Measurements from ENCODE around the gene ZPR1.

ZPR1 gene

DNA sequence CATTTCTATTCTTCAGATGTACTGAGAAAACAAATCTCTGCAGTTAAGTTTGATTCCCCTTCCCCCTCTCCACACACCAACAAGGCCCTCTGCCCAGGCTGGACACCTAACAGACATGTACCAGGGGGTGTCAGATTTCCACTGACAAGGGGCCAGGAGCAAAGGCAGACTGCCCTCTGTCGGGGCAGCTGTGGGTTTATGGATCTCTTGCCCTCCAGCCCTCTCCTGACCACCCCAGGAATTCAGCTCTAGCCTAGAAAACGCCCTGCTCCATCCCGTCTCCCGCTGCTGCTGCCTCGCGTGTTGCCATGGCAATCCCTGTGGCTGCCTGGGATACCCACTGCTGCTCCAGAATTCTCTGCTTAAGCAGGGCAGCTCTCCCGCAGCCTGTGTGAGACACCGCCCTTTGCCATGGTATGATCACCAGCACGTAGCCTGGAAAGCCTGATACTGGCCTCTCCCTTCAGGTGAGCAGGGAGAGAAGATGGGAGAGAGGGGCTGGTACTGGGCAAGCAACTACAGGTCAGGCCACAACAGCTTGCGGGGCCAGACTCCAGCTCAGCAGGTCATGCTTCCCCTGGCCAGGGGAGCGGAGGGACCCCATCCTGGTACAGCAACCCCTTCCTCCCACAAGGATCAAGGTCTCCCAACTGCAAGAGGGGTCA is 56.6 kb downstream of the ZPR1 start:
- no peaks in the 10 kb centered on the region for H3K4me1 ChIP-seq (ENCODE audit: insufficient read depth, low read length, poor library complexity, severe bottlenecking)

DNA sequence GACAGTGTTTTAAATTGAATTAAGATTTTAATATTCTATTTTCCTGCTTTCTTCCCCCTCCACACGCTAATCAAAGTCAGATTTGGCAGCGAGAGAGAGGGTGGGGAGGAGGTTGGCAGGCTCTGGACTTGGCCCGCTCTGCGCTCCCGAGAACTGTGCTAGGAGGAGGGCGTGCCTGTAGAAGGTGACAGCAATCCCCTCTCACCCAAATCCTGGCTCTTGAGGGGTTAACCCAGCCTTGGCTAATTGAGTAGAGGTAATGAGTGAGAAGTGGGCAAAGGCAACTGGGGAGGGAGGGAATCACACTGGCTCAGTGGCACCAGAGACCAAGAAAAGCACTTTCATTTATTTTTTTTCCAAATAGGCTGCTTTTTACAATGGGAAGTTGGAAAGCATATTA is 57.2 kb downstream of the ZPR1 start:
- no peak overlapping the region for H2AFZ ChIP-seq (ENCODE audit: low read length)
- H3F3A ChIP-seq (ENCODE audit: low read depth) = no peaks in the 10 kb centered on the region
- no peaks in the 10 kb centered on the region for H3K9me2 ChIP-seq (replicated peaks; ENCODE audit: low read depth, low read length)
- no peaks in the 10 kb centered on the region for H3K79me2 ChIP-seq (ENCODE audit: insufficient read depth, low read length)
- no peak overlapping the region for H3K4me3 ChIP-seq (ENCODE audit: low read length, poor library complexity, severe bottlenecking)
- no peaks in the 10 kb centered on the region for H4K20me1 ChIP-seq (ENCODE audit: insufficient read depth, low read length, poor library complexity, severe bottlenecking)
- H3K27me3 ChIP-seq (ENCODE audit: insufficient read depth, low read length, poor library complexity, severe bottlenecking) = no peaks in the 10 kb centered on the region
- H3K4me1 ChIP-seq (ENCODE audit: insufficient read depth, low read length, poor library complexity, severe bottlenecking) = no peaks in the 10 kb centered on the region
- no peak overlapping the region for H3K9ac ChIP-seq (ENCODE audit: low read depth, low read length, poor library complexity, severe bottlenecking)
- H3K4me2 ChIP-seq (ENCODE audit: low read depth, low read length, poor library complexity, severe bottlenecking) = no peak overlapping the region
- H3K36me3 ChIP-seq (ENCODE audit: insufficient read depth, low read length) = no peaks in the 10 kb centered on the region
- TF ChIP-seq, protein P1, sequence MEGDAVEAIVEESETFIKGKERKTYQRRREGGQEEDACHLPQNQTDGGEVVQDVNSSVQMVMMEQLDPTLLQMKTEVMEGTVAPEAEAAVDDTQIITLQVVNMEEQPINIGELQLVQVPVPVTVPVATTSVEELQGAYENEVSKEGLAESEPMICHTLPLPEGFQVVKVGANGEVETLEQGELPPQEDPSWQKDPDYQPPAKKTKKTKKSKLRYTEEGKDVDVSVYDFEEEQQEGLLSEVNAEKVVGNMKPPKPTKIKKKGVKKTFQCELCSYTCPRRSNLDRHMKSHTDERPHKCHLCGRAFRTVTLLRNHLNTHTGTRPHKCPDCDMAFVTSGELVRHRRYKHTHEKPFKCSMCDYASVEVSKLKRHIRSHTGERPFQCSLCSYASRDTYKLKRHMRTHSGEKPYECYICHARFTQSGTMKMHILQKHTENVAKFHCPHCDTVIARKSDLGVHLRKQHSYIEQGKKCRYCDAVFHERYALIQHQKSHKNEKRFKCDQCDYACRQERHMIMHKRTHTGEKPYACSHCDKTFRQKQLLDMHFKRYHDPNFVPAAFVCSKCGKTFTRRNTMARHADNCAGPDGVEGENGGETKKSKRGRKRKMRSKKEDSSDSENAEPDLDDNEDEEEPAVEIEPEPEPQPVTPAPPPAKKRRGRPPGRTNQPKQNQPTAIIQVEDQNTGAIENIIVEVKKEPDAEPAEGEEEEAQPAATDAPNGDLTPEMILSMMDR (conservative IDR thresholded peaks at IDR 0.05; ENCODE audit: low read length) = no peak
- no peak for TF ChIP-seq EZH2phosphoT487 (IDR thresholded peaks at IDR 0.05; ENCODE audit: borderline replicate concordance)
- H3K9me3 ChIP-seq (ENCODE audit: insufficient read depth, low read depth, low read length) = no peaks in the 10 kb centered on the region

More for the DNA sequence above, 56.6 kb downstream of the ZPR1 start:
- Histone ChIP-seq H3K27me3 (ENCODE audit: insufficient read depth, low read length, poor library complexity, severe bottlenecking) (no peaks in the 10 kb centered on the region), H2AFZ (ENCODE audit: low read length) (no peak overlapping the region), H3F3A (ENCODE audit: low read depth) (no peaks in the 10 kb centered on the region), H3K79me2 (ENCODE audit: insufficient read depth, low read length) (no peaks in the 10 kb centered on the region), H3K9ac (ENCODE audit: low read depth, low read length, poor library complexity, severe bottlenecking) (no peak overlapping the region), H3K9me3 (ENCODE audit: insufficient read depth, low read depth, low read length) (no peaks in the 10 kb centered on the region), H3K4me2 (ENCODE audit: low read depth, low read length, poor library complexity, severe bottlenecking) (no peak overlapping the region), H4K20me1 (ENCODE audit: insufficient read depth, low read length, poor library complexity, severe bottlenecking) (no peaks in the 10 kb centered on the region), H3K4me3 (ENCODE audit: low read length, poor library complexity, severe bottlenecking) (no peak overlapping the region), H3K36me3 (ENCODE audit: insufficient read depth, low read length) (no peaks in the 10 kb centered on the region), H3K9me2 (replicated peaks; ENCODE audit: low read depth, low read length) (no peaks in the 10 kb centered on the region)
- TF ChIP-seq EZH2phosphoT487 (IDR thresholded peaks at IDR 0.05; ENCODE audit: borderline replicate concordance) = no peak
- TF ChIP-seq, protein P1 (conservative IDR thresholded peaks at IDR 0.05; ENCODE audit: low read length) = no peak

DNA sequence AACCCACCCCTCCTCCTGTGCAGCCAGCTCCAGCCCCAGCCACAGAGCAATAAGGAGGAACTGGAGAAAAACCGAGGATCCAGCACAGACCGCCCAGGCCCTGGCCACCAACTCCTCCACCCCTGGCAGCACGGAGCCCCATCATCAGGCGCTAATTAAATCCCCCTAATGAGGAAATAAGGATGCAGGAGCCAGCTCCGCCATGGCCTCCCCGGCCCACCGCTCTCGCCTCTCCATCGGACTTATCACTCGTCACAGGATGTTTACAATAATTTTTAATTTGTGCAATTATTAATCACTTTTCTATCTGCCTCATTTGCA is 57.6 kb downstream of the ZPR1 start:
- Histone ChIP-seq H2AFZ (ENCODE audit: low read length) (no peak overlapping the region), H3F3A (ENCODE audit: low read depth) (no peaks in the 10 kb centered on the region), H3K9ac (ENCODE audit: low read depth, low read length, poor library complexity, severe bottlenecking) (no peak overlapping the region), H3K4me1 (ENCODE audit: insufficient read depth, low read length, poor library complexity, severe bottlenecking) (no peaks in the 10 kb centered on the region), H3K27me3 (ENCODE audit: insufficient read depth, low read length, poor library complexity, severe bottlenecking) (no peaks in the 10 kb centered on the region), H3K4me3 (ENCODE audit: low read length, poor library complexity, severe bottlenecking) (no peak overlapping the region), H3K36me3 (ENCODE audit: insufficient read depth, low read length) (no peaks in the 10 kb centered on the region), H3K9me2 (replicated peaks; ENCODE audit: low read depth, low read length) (no peaks in the 10 kb centered on the region), H3K4me2 (ENCODE audit: low read depth, low read length, poor library complexity, severe bottlenecking) (no peak overlapping the region), H4K20me1 (ENCODE audit: insufficient read depth, low read length, poor library complexity, severe bottlenecking) (no peaks in the 10 kb centered on the region), H3K79me2 (ENCODE audit: insufficient read depth, low read length) (no peaks in the 10 kb centered on the region), H3K9me3 (ENCODE audit: insufficient read depth, low read depth, low read length) (no peaks in the 10 kb centered on the region)
- TF ChIP-seq EZH2phosphoT487 (IDR thresholded peaks at IDR 0.05; ENCODE audit: borderline replicate concordance) = no peak
- TF ChIP-seq, protein P1 (conservative IDR thresholded peaks at IDR 0.05; ENCODE audit: low read length) = no peak
